ENCODE measurements around the gene CCDC107. TPM values are rescaled to one million over a fixed set of nuclear protein-coding genes. Genes with fewer than 3 reads are reported as not detected.

The CCDC107 gene
- total and polyA plus RNA-seq, 9 of the 15 experiments (the other 6 are each of a cell fraction or from before 2014, with no cell fraction given), result 0.35 to 11.3 (median 6.9) TPM; not detected in 1

- TF ChIP-seq FOS (IDR thresholded peaks at IDR 0.05; ENCODE audit: extremely low read depth, insufficient read length) (no peak), CREM (IDR thresholded peaks at IDR 0.05; ENCODE audit: low read depth) (peak; percentile 94), ZNF316 (IDR thresholded peaks at IDR 0.05) (no peak), BRD4 (IDR thresholded peaks at IDR 0.05) (peak; percentile 33; the same call in 1 of the 2 replicates), TEAD1 (CRISPR knock-in tag; IDR thresholded peaks at IDR 0.05) (peak; percentile 74 to 97), TRIM25 (IDR thresholded peaks at IDR 0.05; ENCODE audit: borderline replicate concordance) (no peak), SMAD4 (CRISPR knock-in tag; conservative IDR thresholded peaks at IDR 0.05) (0 out of 2 replicates have a peak, but pooled peaks have one; percentile 17), PPARD (CRISPR knock-in tag; IDR thresholded peaks at IDR 0.05) (no peak), ZNF764 (CRISPR knock-in tag; IDR thresholded peaks at IDR 0.05; ENCODE audit: low read depth) (no peak), CBFA2T2 (conservative IDR thresholded peaks at IDR 0.05) (no peak), ATF7 (IDR thresholded peaks at IDR 0.05) (peak; percentile 76), MLLT1 (IDR thresholded peaks at IDR 0.05) (0 out of 4 replicates have a peak, but pooled peaks of 1 of the 2 experiments have one; percentile 31), NR3C1 (CRISPR knock-in tag; IDR thresholded peaks at IDR 0.05) (no peak), CREB1 (IDR thresholded peaks at IDR 0.05) (peak; percentile 83), CREB1 (CRISPR knock-in tag; IDR thresholded peaks at IDR 0.05) (peak; percentile 90), BDP1 (IDR thresholded peaks at IDR 0.05; ENCODE audit: insufficient read depth, insufficient read length) (peak; percentile 63), PHB2 (IDR thresholded peaks at IDR 0.05; ENCODE audit: low read depth) (no peak), ZNF592 (IDR thresholded peaks at IDR 0.05) (peak; percentile 69; the same call in 1 of the 2 replicates), CREB3L1 (IDR thresholded peaks at IDR 0.05; ENCODE audit: borderline replicate concordance, low read depth) (peak; percentile 97), FOXJ2 (tag; IDR thresholded peaks at IDR 0.05) (peak; percentile 55; the same call in 1 of the 2 replicates), PYGO2 (tag; IDR thresholded peaks at IDR 0.05) (no peak), NCOA6 (IDR thresholded peaks at IDR 0.05) (no peak)
Measured at GRCh38 chr9:35657546-35658136, 451 bp upstream of the CCDC107 start, which contains the start of gene RMRP (continued).

All from K562 (cell line).